ENCODE results near the gene CDH13.

CDH13 gene

GRCh38 chr16:83400234-83400633 is 773.5 kb downstream of the CDH13 start:
- Histone ChIP-seq H3K27me3 (no peaks in the 10 kb centered on the region), H3K36me3 (no peaks in the 10 kb centered on the region), H3K4me3 (no peak overlapping the region), H3K9me3 (replicated peaks in 1 of 11) (no peaks in the 10 kb centered on the region; a peak in 2 of 22 replicates), H3K4me2 (no peak overlapping the region), H4K20me1 (no peaks in the 10 kb centered on the region), H3K27ac (no peak overlapping the region), H3K4me1 (peaks cover 0 to 7% (median 0%) of the 10 kb centered on the region in 10 experiments; a peak in 3 of 20 replicates), H3K9ac (no peak overlapping the region)
- TF ChIP-seq Cebpa-rat (IDR thresholded peaks at IDR 0.05) = no peak

GRCh38 chr16:83402160-83402814 is 775.5 kb downstream of the CDH13 start:
- Histone ChIP-seq H3K9me3 (replicated peaks in 1 of 11) (no peaks in the 10 kb centered on the region; a peak in 2 of 22 replicates), H3K4me3 (no peak overlapping the region), H3K36me3 (no peaks in the 10 kb centered on the region), H3K27me3 (no peaks in the 10 kb centered on the region), H3K4me1 (peaks cover 0 to 7% (median 0%) of the 10 kb centered on the region in 10 experiments; a peak in 3 of 20 replicates), H4K20me1 (no peaks in the 10 kb centered on the region), H3K9ac (no peak overlapping the region), H3K4me2 (no peak overlapping the region), H3K27ac (no peak overlapping the region)
- no peak for TF ChIP-seq Cebpa-rat (IDR thresholded peaks at IDR 0.05)

GRCh38 chr16:83402967-83403366 is 776.2 kb downstream of the CDH13 start:
- Histone ChIP-seq H4K20me1 (no peaks in the 10 kb centered on the region), H3K27me3 (no peaks in the 10 kb centered on the region), H3K4me1 (peaks cover 0 to 7% (median 0%) of the 10 kb centered on the region in 10 experiments; a peak in 4 of 20 replicates), H3K9me3 (replicated peaks in 1 of 11) (no peaks in the 10 kb centered on the region; a peak in 2 of 22 replicates), H3K4me3 (no peak overlapping the region), H3K4me2 (peak overlapping the region in 1 of 11 experiments; percentile 27; a peak in 2 of 22 replicates), H3K27ac (no peak overlapping the region), H3K36me3 (no peaks in the 10 kb centered on the region), H3K9ac (no peak overlapping the region)
- no peak for TF ChIP-seq Cebpa-rat (IDR thresholded peaks at IDR 0.05)

- Histone ChIP-seq H3K4me2 (no peak overlapping the region), H3K27ac (no peak overlapping the region), H3K27me3 (no peaks in the 10 kb centered on the region), H4K20me1 (no peaks in the 10 kb centered on the region), H3K9ac (no peak overlapping the region), H3K36me3 (no peaks in the 10 kb centered on the region), H3K4me3 (no peak overlapping the region), H3K9me3 (replicated peaks in 1 of 11) (no peaks in the 10 kb centered on the region; a peak in 2 of 22 replicates), H3K4me1 (peaks cover 3 to 11% (median 4%) of the 10 kb centered on the region in 10 experiments; a peak in 18 of 20 replicates)
- no peak for TF ChIP-seq Cebpa-rat (IDR thresholded peaks at IDR 0.05)
These were observed 777.0 kb downstream of the CDH13 start for GRCh38 chr16:83403761-83404160.

- Histone ChIP-seq H3K4me2 (no peak overlapping the region), H3K27ac (no peak overlapping the region), H3K9me3 (replicated peaks in 1 of 11) (peaks cover 0 to under 1% (median 0%) of the 10 kb centered on the region in 11 experiments; a peak in 2 of 22 replicates), H3K36me3 (no peaks in the 10 kb centered on the region), H3K4me3 (no peak overlapping the region), H3K4me1 (peaks cover 4 to 16% (median 9%) of the 10 kb centered on the region in 10 experiments; a peak in 18 of 20 replicates), H3K9ac (no peak overlapping the region), H3K27me3 (no peaks in the 10 kb centered on the region), H4K20me1 (no peaks in the 10 kb centered on the region)
- TF ChIP-seq Cebpa-rat (IDR thresholded peaks at IDR 0.05) = no peak
These were observed 777.5 kb downstream of the CDH13 start for GRCh38 chr16:83404261-83404660.

DNA sequence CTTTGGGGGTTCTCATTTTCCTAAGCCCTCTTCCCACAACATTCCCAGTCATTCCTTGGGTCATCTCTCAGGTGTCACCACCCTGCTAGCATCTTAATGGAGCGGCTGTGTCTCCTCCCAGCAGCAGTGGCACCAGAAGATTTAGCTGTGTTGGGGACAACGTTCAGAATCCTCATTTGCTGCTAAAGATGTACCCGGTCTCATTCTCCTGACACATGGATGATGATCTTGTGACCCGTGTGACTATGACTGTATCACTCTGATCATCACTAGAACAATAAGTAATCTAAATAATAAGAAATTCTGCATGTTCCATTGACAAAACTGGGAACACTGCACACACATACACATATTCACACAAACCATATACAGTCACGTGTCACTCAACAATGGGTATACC is 781.2 kb downstream of the CDH13 start:
- H3K4me3 ChIP-seq = no peak overlapping the region
- no peak overlapping the region for H3K4me2 ChIP-seq
- H3K4me1 ChIP-seq = peaks cover 3 to 25% (median 17%) of the 10 kb centered on the region in 10 experiments; a peak in 18 of 20 replicates
- no peak overlapping the region for H3K9ac ChIP-seq
- 0 out of 22 replicates have a peak, but pooled peaks cover 0 to 4% (median 0%) of the 10 kb centered on the region in 11 experiments for H3K9me3 ChIP-seq (replicated peaks in 1 of 11)
- H3K36me3 ChIP-seq = no peaks in the 10 kb centered on the region
- TF ChIP-seq Cebpa-rat (IDR thresholded peaks at IDR 0.05) = no peak
- H4K20me1 ChIP-seq = no peaks in the 10 kb centered on the region
- H3K27me3 ChIP-seq = no peaks in the 10 kb centered on the region
- peak overlapping the region in 5 of 11 experiments; percentile 12 to 76 (median 50); a peak in 7 of 22 replicates for H3K27ac ChIP-seq

DNA sequence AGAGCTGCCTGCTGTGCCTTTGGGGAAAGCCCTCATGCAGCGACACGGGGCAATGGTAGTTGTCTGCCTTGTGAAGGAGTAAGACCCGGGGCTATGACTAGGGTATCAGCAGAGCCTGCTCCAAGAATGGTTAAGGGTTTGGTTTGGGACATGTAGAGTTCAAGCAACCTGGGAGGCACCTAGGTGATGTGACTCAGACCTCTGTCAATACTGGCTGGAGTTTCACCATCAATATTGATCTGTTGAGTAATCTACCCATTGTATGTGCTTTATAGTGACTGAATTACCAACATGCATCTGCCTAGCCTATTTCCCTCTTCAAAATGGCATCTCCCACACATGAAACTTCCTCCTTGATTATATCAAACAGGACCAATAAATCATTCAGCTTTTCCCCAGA is 782.6 kb downstream of the CDH13 start:
- no peak for TF ChIP-seq Cebpa-rat (IDR thresholded peaks at IDR 0.05)
- no peaks in the 10 kb centered on the region for H4K20me1 ChIP-seq
- no peaks in the 10 kb centered on the region for H3K27me3 ChIP-seq
- H3K4me1 ChIP-seq = peaks cover 0 to 25% (median 17%) of the 10 kb centered on the region in 10 experiments; a peak in 16 of 20 replicates
- H3K4me2 ChIP-seq = peak overlapping the region in 9 of 11 experiments; percentile 18 to 74 (median 66); a peak in 18 of 22 replicates
- peak overlapping the region in 2 of 11 experiments; percentile 26 to 51; a peak in 4 of 22 replicates for H3K9ac ChIP-seq
- peak overlapping the region in 7 of 11 experiments; percentile 36 to 80 (median 69); a peak in 11 of 22 replicates for H3K27ac ChIP-seq
- H3K36me3 ChIP-seq = no peaks in the 10 kb centered on the region
- no peak overlapping the region for H3K4me3 ChIP-seq
- H3K9me3 ChIP-seq (replicated peaks in 1 of 11) = 0 out of 22 replicates have a peak, but pooled peaks cover 0 to 4% (median 0%) of the 10 kb centered on the region in 11 experiments

- no peaks in the 10 kb centered on the region for H3K4me1 ChIP-seq
- no peaks in the 10 kb centered on the region for H3K9me3 ChIP-seq (replicated peaks in 1 of 11)
- H4K20me1 ChIP-seq = no peaks in the 10 kb centered on the region; a peak in 1 of 22 replicates
- no peak overlapping the region for H3K4me3 ChIP-seq
- no peaks in the 10 kb centered on the region for H3K36me3 ChIP-seq
- H3K4me2 ChIP-seq = no peak overlapping the region
- TF ChIP-seq Cebpa-rat (IDR thresholded peaks at IDR 0.05) = no peak
- H3K27me3 ChIP-seq = no peaks in the 10 kb centered on the region
- H3K27ac ChIP-seq = no peak overlapping the region
- H3K9ac ChIP-seq = no peak overlapping the region
These were observed 791.8 kb downstream of the CDH13 start for GRCh38 chr16:83418565-83418964.

DNA sequence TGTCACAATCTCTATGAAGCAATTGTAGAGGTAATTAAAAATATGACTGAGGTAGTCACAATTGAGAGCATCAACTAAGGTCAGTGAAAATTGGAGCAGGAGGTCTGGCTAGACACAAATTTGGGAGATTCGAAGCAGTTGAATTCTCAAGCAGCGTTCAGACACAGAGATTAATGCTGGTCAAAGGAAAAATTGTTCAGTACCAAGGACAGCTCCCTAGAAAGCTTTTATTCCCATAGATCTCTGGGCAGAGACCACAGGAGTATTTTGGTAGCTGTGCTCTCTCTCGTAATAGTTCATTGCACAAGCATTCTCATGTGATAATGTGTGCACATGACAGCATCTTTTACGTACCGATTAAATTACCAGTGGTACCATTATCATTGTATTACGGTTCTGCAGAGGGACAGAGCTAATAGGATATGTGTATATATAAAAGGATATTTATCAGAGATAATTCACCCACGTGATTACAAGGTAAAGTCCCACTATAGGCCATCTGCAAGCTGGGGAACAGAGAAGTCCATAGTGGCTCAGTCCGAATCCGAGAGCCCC is 793.5 kb downstream of the CDH13 start:
- TF ChIP-seq Cebpa-rat (IDR thresholded peaks at IDR 0.05) = no peak
- H3K4me3 ChIP-seq = no peak overlapping the region
- H3K27me3 ChIP-seq = no peaks in the 10 kb centered on the region
- no peak overlapping the region for H3K4me2 ChIP-seq
- H3K9ac ChIP-seq = no peak overlapping the region
- H3K9me3 ChIP-seq (replicated peaks in 1 of 11) = no peaks in the 10 kb centered on the region
- H3K4me1 ChIP-seq = no peaks in the 10 kb centered on the region
- no peaks in the 10 kb centered on the region; a peak in 1 of 22 replicates for H4K20me1 ChIP-seq
- H3K36me3 ChIP-seq = no peaks in the 10 kb centered on the region
- H3K27ac ChIP-seq = no peak overlapping the region

All from BLaER1 treated with 17β-estradiol and CSF1 and Interleukin-3, amounts not matched to agents 10 nM and 100 nM (cell line).